Mucosa of rectum (tissue), 2 donors: ENCODE results near the gene ZDHHC7.
"Not testable (repeated sequence)": the region's sequence is repeated elsewhere in the genome, so short reads cannot be mapped to it uniquely, and the experiment has no call there.

ENCODE experiments used
- H3K27ac ChIP-seq, 2 donors: one replicate each; pipeline ENCODE4 v1.7.0; 2013; ENCODE audit warnings: inconsistent platforms in 2 of 2, low read depth in 2 of 2, low read length in 2 of 2
- H3K27me3 ChIP-seq, 2 donors: one replicate each; pipeline ENCODE4 v1.7.0; 2013; ENCODE audit warnings: low read length in 2 of 2; ENCODE audit not compliant: control insufficient read depth in 2 of 2, insufficient read depth in 2 of 2
- H3K36me3 ChIP-seq, 2 donors: one replicate each; pipeline ENCODE4 v1.7.0; 2013; ENCODE audit warnings: low read length in 2 of 2; ENCODE audit not compliant: control insufficient read depth in 2 of 2, insufficient read depth in 2 of 2
- H3K4me1 ChIP-seq, 2 donors: one replicate each; pipeline ENCODE4 v1.7.0; 2013; ENCODE audit warnings: low read length in 2 of 2, mild to moderate bottlenecking in 1 of 2; ENCODE audit not compliant: control insufficient read depth in 2 of 2, insufficient read depth in 2 of 2
- H3K4me3 ChIP-seq, 2 donors: one replicate each; pipeline ENCODE4 v1.7.0; 2013; ENCODE audit warnings: low read length in 2 of 2
- H3K9ac ChIP-seq, 2 donors: one replicate each; pipeline ENCODE4 v1.7.0; 2013; ENCODE audit warnings: low read length in 2 of 2, low read depth in 1 of 2, mild to moderate bottlenecking in 1 of 2
- H3K9me3 ChIP-seq, 2 donors: one replicate each; pipeline ENCODE4 v1.7.0; 2013; ENCODE audit warnings: low read length in 2 of 2; ENCODE audit not compliant: control insufficient read depth in 2 of 2
- donor health status: healthy.
- donor health status: Normal muscosa, but diverticular disease.

ZDHHC7 gene

DNA sequence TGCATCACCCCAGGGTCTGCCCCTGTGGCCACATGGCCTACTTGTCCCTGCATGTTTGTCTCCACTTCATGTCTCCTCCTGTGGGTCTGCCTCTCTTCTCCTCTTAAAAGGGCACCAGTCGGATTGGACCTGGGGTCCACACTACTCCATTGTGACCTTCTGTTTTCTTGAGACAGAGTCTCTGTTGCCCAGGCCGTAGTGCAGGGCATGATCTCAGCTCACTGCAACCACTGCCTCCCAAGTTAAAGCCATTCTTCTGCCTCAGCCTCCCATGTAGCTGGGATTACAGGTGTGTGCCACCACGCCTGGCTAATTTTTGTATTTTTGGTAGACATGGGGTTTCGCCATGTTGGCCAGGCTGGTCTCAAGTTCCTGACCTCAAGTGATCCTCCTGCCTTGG is 20.9 kb upstream of the ZDHHC7 start:
- peaks cover 20 to 35% of the 10 kb centered on the region in 2 donors for H3K4me1 ChIP-seq
- H3K27ac ChIP-seq: not testable (repeated sequence)

DNA sequence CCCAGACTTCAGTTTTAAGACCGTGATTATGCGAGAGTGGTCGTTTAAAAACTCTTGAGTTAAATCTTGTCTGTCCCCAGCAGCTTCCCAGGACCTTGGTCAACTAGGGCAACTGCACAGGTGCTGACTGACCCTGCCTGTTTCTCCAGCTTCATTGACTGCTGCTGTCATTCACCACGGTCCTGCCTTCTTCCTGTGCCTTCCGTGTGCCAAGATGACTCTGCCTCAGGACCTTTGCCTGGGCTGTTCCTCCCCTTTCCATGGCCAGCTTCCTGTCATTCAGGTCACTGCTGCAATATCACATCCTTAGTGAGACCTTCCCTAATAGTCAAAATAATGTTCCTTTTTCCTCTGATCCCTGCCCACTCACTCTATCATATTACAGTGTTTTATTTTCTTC is 20.1 kb upstream of the ZDHHC7 start:
- H3K27ac ChIP-seq: no peak overlapping the region
- no peaks in the 10 kb centered on the region for H3K9me3 ChIP-seq
- no peak overlapping the region for H3K9ac ChIP-seq
- H3K36me3 ChIP-seq: peaks cover 3 to 7% of the 10 kb centered on the region in 2 donors
- H3K4me3 ChIP-seq: no peak overlapping the region
- H3K27me3 ChIP-seq: no peaks in the 10 kb centered on the region
- H3K4me1 ChIP-seq: peaks cover 21 to 42% of the 10 kb centered on the region in 2 donors

More for the DNA sequence above, 20.9 kb upstream of the ZDHHC7 start:
- H3K9me3 ChIP-seq, H3K4me3 ChIP-seq, H3K9ac ChIP-seq, H3K27me3 ChIP-seq, H3K36me3 ChIP-seq: not testable (repeated sequence)

DNA sequence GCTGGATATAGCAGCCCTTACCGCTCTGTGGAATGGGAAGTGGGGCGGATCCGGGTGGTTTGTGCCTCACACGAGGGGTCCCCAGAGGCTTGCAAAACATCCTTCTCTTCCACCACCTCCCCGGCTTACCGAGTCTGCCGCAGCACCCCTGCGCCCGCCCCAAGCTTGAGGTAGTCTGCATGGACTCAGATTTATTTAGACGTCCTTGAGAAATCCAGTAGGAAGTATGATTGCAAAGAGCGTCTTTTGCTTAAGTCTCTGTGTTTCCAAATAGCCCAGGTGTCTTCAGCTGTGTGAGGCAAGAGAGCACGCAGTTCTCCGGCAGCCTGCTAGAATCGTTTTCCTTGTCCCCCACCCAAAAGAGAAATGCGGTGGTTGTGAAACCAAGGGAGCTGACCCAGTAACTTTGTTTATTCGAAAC is 18.7 kb upstream of the ZDHHC7 start:
- H3K27me3 ChIP-seq: no peaks in the 10 kb centered on the region
- peak overlapping the region in 1 of 2 donors; percentile 3 for H3K9ac ChIP-seq
- peak overlapping the region in 1 of 2 donors; percentile 42 for H3K4me3 ChIP-seq

GRCh38 chr16:85029408-85029784 is 18.1 kb upstream of the ZDHHC7 start:
- Histone ChIP-seq H3K4me3 (peak overlapping the region in 1 of 2 donors; percentile 93), H3K9ac (peak overlapping the region; percentile 28 to 74), H3K36me3 (peaks cover 3 to 7% of the 10 kb centered on the region in 2 donors), H3K27me3 (no peaks in the 10 kb centered on the region), H3K4me1 (peaks cover 26 to 48% of the 10 kb centered on the region in 2 donors), H3K9me3 (no peaks in the 10 kb centered on the region), H3K27ac (peak overlapping the region; percentile 79 to 88)

More for the DNA sequence above, 18.7 kb upstream of the ZDHHC7 start:
- H3K36me3 ChIP-seq: peaks cover 3 to 7% of the 10 kb centered on the region in 2 donors
- H3K4me1 ChIP-seq: peaks cover 26 to 48% of the 10 kb centered on the region in 2 donors
- peak overlapping the region; percentile 79 to 88 for H3K27ac ChIP-seq
- no peaks in the 10 kb centered on the region for H3K9me3 ChIP-seq

GRCh38 chr16:85028685-85029407 is 17.5 kb upstream of the ZDHHC7 start:
- peak overlapping the region; percentile 79 to 88 for H3K27ac ChIP-seq
- no peaks in the 10 kb centered on the region for H3K9me3 ChIP-seq
- H3K4me1 ChIP-seq: peaks cover 26 to 48% of the 10 kb centered on the region in 2 donors
- H3K4me3 ChIP-seq: peak overlapping the region; percentile 72 to 93
- H3K9ac ChIP-seq: peak overlapping the region; percentile 38 to 74
- peaks cover 3 to 7% of the 10 kb centered on the region in 2 donors for H3K36me3 ChIP-seq
- no peaks in the 10 kb centered on the region for H3K27me3 ChIP-seq

DNA sequence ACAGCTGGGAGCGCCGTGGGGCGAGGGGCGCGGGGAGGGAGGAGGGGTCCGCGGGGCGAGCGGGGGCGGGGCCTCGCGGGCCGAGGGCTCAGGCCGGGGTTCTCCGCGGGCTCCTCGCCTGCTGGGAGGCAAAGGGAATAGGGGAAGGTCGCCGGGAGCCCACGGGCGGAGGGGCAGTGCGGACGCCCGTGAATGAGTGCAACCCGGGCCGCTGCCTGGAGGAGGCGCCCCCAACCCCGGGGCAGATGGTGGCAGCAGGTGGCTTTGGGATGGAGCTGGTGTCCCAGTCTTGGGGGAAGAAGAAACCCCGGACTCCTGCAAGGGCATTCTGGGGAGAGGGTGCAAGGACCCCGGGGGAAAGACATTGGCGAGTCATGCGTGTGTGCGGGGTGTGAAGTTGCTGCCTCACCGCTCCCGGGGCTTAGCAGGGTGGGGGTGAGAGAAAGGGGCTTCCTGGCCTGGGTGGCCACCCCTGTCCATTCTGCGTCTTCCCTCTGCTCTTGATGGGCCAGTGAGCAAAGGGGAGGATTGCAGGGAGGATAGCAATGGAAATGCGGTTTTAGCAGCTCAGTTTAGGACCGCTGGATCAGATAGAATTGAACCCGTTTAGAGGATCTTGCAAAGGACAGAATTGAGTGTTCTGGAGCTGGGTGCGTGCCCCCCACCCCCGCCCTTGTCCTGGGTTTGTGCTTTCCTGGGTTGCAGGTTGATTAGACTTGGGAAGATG is 16.8 kb upstream of the ZDHHC7 start:
- Histone ChIP-seq H3K36me3 (peaks cover 3 to 7% of the 10 kb centered on the region in 2 donors), H3K27ac (peak overlapping the region; percentile 79 to 88), H3K4me3 (peak overlapping the region; percentile 72 to 93), H3K9ac (peak overlapping the region; percentile 74 to 82), H3K4me1 (peaks cover 26 to 48% of the 10 kb centered on the region in 2 donors), H3K27me3 (no peaks in the 10 kb centered on the region), H3K9me3 (no peaks in the 10 kb centered on the region)

DNA sequence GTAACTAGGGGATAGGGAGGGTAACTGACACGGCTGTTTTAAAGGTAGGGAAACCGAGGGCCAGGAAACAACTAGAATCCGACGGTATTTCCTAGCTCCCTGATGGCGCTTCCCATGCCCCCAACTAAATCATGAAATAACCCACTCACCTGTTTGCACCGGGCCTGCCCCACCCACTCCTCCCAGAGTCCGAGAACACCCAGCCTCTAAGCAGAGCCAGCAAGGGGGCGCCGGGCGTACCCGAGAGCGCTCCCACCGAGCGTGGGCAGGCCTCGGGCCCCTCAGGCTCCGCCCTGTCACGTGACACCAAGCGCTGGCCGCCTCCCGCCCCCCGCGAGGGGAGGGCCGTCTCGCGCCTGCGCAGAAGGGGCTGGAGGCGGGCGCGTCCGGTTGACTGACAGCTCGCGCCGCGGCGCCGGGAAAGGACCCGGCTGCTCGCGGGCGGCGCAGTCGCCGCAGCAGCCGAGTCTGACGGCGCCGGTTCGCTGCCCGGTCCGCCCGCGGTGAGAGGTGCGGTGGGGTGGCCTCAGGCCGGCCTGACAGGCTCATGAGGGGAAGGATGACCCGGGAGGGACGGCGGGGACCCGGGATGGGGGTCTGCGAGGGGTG is 16.1 kb upstream of the ZDHHC7 start, which contains the start of gene KIAA0513:
KIAA0513 (plus strand) TSS at position 447 of the 609 bp plus-strand sequence. CDS start 39,277 bp downstream, outside the sequence.
- H3K4me3 ChIP-seq: peak within 1 kb of the TSS; percentile 72 to 93

GRCh38 chr16:85026703-85027102 is 15.4 kb upstream of the ZDHHC7 start:
- Histone ChIP-seq H3K4me3 (peak overlapping the region; percentile 72 to 93), H3K27ac (peak overlapping the region; percentile 79 to 88), H3K9ac (peak overlapping the region; percentile 74 to 95), H3K9me3 (no peaks in the 10 kb centered on the region), H3K36me3 (peaks cover 2 to 3% of the 10 kb centered on the region in 2 donors), H3K4me1 (peaks cover 26 to 48% of the 10 kb centered on the region in 2 donors), H3K27me3 (no peaks in the 10 kb centered on the region)

More for the DNA sequence above, 16.1 kb upstream of the ZDHHC7 start, which contains the start of gene KIAA0513:
- no peaks in the 10 kb centered on the region for H3K27me3 ChIP-seq
- peaks cover 3 to 7% of the 10 kb centered on the region in 2 donors for H3K36me3 ChIP-seq
- H3K27ac ChIP-seq: peak within 1 kb of the TSS; percentile 79 to 88
- H3K9ac ChIP-seq: peak within 1 kb of the TSS; percentile 74 to 95
- H3K4me1 ChIP-seq: peaks cover 26 to 48% of the 10 kb centered on the region in 2 donors
- H3K9me3 ChIP-seq: no peaks in the 10 kb centered on the region

DNA sequence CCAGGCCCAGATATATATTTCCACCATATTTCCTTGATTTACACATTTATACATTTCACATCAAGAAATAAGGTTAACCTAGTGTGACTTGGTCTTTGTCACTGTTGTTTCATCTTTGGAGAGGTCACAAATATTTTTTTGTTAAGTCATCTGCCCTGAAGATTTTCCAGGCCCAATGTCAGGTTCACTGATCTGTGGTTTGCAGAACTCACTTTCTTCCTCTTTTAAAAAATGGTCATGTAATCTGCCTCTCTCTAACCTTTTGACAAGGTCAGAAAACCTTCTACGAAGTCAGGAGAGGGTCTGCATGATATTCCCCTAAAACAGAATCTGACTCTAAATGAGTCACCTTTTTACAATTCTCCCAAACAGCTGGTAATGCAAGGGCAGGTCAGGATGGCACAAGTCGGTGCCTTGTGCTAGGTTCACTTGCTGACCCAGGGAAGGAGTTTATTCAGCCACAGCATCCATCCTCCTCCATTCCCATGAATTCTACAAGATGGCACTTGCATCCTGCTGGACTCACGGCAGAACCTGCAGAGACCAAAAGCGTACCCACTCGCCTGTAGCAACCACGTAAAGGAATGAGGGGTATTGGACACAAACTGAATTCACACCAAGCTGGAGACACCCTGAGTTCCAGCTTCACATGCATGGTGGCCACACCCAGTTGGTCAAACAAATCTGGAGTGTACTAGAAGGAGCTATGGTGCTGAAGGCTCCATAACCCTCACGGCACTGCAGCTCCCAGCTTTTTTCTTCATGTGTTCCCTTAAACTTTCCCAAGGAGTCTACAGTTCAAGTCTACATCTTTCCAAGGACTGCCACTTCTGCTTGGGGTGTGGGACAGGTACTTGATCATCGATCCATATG is 14.7 kb upstream of the ZDHHC7 start:
- Histone ChIP-seq H3K36me3 (no peaks in the 10 kb centered on the region), H3K9me3 (no peaks in the 10 kb centered on the region), H3K27me3 (no peaks in the 10 kb centered on the region), H3K4me3 (peak overlapping the region; percentile 72 to 93), H3K4me1 (peaks cover 26 to 45% of the 10 kb centered on the region in 2 donors), H3K9ac (peak overlapping the region; percentile 74 to 95), H3K27ac (peak overlapping the region; percentile 79 to 88)
